GM21381 (cell line): ENCODE results near the gene CYBB.
"Not testable (repeated sequence)": the region's sequence is repeated elsewhere in the genome, so short reads cannot be mapped to it uniquely, and the experiment has no call there.

Experiments used
- ATAC-seq: cut with Tn5 transposase; IDR thresholded peaks from one replicate; pipeline ENCODE4 v1.9.1; 2021; ENCODE audit warnings: mild to moderate bottlenecking, moderate library complexity; ENCODE audit not compliant: unreplicated experiment

The CYBB gene

GRCh38 chrX:37779857-37780256, at the start of gene CYBB:
Gene CYBB, plus strand, starts transcription at chrX:37780059. Its CDS starts 19 bp downstream, at chrX:37780078.
- ATAC-seq: no peak

GRCh38 chrX:37745354-37745753, 34.5 kb upstream of the CYBB start:
- ATAC-seq: peak; percentile 36

- peak; percentile 31 for ATAC-seq
These were observed 34.0 kb upstream of the CYBB start for GRCh38 chrX:37745835-37746217.

- ATAC-seq: peak; percentile 86
These were observed 33.5 kb upstream of the CYBB start for GRCh38 chrX:37746218-37746941.

- peak; percentile 2 for ATAC-seq
These were observed 32.9 kb upstream of the CYBB start for GRCh38 chrX:37746951-37747350.

- ATAC-seq: no peak
These were observed 27.6 kb upstream of the CYBB start for GRCh38 chrX:37752281-37752680.

GRCh38 chrX:37752936-37753335, 26.9 kb upstream of the CYBB start:
- no peak for ATAC-seq

GRCh38 chrX:37753384-37753783, 26.5 kb upstream of the CYBB start:
- ATAC-seq: no peak

- peak; percentile 21 for ATAC-seq
These were observed 25.3 kb upstream of the CYBB start for GRCh38 chrX:37754516-37754915.

GRCh38 chrX:37755025-37755424, 24.8 kb upstream of the CYBB start:
- peak; percentile 93 for ATAC-seq

- ATAC-seq: no peak
These were observed 22.8 kb upstream of the CYBB start for GRCh38 chrX:37757082-37757481.

GRCh38 chrX:37759351-37759750, 20.5 kb upstream of the CYBB start:
- ATAC-seq: no peak

GRCh38 chrX:37759878-37760418, 19.9 kb upstream of the CYBB start:
- no peak for ATAC-seq

- ATAC-seq: no peak
These were observed 16.5 kb upstream of the CYBB start for GRCh38 chrX:37763400-37763799.

GRCh38 chrX:37765507-37765906, 14.4 kb upstream of the CYBB start:
- no peak for ATAC-seq

GRCh38 chrX:37767430-37767829, 12.4 kb upstream of the CYBB start:
- no peak for ATAC-seq

- ATAC-seq: not testable (repeated sequence)
These were observed 11.0 kb upstream of the CYBB start for GRCh38 chrX:37768866-37769265.

GRCh38 chrX:37776283-37776986, 3.4 kb upstream of the CYBB start:
- no peak for ATAC-seq

GRCh38 chrX:37776987-37777325, 2.9 kb upstream of the CYBB start:
- no peak for ATAC-seq

- no peak for ATAC-seq
These were observed 1.2 kb downstream of the CYBB start for GRCh38 chrX:37781081-37781480.

- no peak for ATAC-seq
These were observed 2.0 kb downstream of the CYBB start for GRCh38 chrX:37781814-37782213.

- no peak for ATAC-seq
These were observed 2.5 kb downstream of the CYBB start for GRCh38 chrX:37782359-37782758.
